ENCODE data around the gene LEKR1.
"Not testable (repeated sequence)": the region's sequence is repeated elsewhere in the genome, so short reads cannot be mapped to it uniquely, and the experiment has no call there.

LEKR1 gene

DNA sequence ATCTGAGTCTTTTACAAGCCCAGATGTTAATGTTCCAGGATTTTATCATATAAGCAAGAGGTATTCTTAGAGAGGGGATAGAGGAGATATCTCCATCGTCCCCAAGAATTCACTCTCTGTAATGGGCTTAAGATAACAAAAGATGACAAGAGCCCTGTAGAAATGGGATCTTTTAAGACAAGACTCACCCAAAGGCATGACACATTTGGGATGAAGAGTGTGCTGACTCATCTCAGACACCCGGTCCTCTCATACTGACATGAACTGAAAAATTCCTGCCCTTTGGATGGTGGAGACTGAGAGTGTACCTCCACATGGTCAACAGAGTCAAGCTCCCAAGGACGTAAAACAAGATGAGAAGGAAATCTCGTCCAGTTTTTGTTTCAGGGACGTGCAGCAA lies 11.0 kb downstream of the LEKR1 start:
- no peak for DNase-seq (ENCODE audit: low spot score)

DNA sequence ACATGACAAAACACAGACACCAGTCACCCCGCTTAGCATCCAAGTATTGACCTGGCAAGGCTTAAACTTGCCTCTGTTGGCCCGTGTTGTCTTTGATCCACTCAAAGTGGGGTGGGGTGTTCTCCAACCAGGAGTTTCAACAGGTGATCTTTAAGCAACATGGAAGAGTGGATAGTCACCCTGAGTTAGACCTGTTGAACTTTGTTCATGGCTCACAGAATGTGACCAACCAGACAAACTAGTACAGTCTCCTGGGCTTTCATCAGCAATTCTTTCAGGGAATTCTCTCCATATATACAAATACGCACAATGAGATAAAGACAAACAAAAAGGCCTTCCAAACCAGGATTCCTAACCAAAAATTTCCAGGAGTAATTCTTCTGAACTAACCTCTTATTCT lies 11.9 kb downstream of the LEKR1 start:
- no peak for DNase-seq (ENCODE audit: low spot score)

DNA sequence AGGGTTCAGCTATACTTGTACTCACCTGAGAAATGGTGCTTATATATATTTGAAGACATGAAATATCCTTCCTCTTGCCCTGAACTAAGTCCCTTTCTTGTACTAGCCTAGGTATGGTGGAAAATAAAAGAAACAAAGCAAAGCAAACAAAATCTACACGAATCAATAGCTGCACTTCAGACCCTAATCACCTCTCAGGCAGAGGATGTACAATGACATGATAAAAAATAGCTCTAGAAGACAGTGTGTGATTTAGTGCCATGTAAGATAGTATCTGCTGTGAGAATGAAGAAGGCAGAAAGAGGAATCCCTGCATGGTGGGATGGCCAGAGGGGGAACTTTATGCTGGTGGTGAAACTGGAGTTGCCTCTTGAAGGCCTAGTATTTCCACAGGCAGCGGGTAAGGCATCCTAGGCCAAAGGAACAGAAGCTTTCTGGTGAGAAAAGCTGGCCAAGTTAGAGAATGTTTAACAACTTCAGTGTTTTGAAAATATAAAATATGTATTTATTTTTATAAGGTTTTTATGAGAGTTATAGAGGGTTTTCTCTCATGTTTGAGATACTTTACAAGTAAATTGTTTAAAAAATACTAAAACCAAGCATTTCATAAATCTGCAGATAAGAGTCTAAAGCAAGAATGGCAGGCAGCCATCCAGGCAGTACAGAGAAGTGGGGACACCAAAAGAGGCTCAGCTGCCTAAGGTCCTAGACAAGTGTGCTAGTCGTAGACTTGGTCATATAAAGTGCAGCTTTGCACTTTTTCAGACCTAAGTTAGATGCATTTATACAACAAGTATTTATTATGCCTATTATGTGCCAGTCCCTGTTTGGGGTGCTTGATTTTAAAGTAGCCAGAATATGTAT lies 14.9 kb downstream of the LEKR1 start:
- no peak for DNase-seq (ENCODE audit: low spot score)

DNA sequence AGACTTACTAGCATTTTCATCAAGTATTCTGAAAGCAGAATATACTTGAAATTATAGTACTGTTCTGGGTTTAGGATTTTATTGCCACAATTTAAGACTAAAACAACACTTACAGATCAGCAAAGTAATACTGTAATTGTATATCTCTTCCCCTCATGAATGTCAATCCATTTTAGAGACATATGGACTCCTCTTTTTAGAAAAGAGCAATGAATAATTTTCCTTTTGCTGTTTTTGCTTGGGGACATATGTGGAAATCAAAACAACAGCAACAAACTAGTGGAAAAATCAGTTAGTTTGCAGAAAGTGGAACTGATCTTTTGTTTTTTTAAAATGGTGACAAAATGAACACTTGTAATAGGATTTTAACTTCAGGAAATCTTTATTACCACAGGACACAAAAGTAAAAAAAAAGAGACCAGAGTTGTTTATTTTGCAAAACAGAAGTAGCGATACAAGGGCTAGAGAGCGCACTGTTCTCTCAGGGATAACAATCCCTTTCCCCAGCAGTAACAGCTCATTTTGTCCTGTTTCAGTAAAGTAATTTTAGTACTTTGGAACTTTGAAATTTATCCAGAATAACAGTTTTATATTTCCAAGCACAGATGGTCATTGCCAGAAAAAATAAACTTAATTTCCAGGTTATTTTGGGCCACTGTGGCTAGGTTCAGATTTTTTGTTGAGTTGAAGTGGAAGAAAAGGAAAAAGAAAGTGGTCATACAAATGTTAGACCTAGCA lies 17.1 kb downstream of the LEKR1 start:
- no peak for DNase-seq (ENCODE audit: low spot score)

DNA sequence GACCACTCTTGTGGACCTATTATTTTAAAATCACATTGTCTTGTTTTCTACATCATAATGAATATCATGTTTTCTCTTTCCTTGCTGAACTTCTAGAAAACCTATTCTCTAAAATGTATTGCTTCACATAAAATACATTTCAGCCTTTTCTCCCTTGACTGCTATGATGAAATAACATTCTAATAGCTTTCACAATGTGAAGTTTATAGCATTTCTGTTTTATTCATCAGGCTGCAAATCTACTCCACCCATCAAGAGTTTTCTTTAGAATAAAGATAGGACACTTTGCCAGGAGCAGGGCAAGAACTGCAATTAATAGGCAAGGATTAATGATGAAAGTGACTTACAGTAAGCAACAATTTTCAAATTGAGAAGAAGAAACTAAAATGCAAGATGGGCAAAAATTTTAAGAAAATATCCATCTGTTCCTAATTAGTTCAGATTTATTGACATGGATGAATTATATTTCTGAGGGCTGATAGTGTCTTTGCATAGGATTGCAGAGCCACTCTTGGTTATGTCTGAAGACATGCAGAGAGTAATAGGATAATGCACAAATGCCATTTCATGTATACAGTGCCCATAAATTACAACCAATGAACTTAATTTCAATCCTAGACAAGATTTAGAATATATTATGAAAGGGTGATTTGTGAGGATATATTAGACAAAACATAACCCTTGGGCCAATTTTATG lies 21.7 kb downstream of the LEKR1 start:
- DNase-seq (ENCODE audit: low spot score), result no peak

DNA sequence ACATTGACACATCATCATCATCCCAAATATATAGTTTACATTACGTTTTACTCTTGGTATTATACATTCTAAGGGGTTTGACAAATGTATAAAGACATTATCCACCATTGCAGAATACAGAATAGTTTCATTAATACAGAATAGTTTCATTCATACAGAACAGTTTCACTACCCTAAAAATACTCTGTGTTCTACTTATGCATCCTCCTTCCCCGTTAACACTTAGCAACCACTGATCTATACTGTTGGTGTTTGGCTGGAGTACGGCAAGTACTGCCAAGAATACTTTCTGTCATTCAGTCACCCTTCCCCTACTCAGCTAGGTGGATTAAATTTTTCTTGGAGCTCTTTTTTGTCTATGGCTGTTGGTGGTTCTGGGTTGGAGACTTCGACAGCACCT lies 33.4 kb downstream of the LEKR1 start:
- DNase-seq (ENCODE audit: low spot score), result no peak

DNA sequence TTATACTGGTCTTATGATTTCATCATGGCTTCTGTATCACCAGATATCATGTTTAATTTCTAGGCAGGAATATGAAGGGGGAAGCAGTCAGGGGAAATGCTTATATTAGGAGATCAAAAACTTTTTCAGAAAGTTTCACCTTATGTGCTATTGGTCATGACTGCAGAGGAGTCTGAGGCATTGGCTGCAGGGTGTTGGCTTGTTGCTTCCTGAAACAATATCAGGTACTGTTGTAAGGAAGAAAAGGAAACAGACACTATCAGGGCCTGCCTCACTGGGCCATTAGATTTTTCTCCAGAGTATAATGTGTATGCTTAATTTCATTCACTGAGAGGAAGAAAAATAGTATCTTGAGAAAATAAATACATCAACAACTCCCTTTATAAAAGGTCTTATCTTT lies 34.7 kb downstream of the LEKR1 start:
- DNase-seq (ENCODE audit: low spot score), result no peak

DNA sequence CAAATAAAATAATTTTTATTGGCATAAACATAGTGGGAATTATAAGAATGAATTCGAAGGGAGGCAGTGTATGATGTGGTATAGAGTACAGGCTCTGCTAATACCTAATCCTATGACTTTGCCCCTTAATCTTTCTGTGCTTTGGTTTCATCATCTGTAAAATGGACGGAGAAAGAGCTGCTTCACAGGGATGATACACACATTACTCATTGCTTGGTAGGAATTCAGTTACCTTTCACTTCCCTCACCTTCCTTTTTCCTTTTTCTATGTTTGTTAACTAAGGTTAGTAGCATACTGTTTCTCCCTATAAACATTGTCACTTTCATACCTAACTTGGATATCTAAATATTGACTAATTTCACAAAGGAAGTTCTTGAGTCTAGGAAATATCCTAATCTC lies 36.2 kb downstream of the LEKR1 start:
- DNase-seq (ENCODE audit: low spot score), result no peak

DNA sequence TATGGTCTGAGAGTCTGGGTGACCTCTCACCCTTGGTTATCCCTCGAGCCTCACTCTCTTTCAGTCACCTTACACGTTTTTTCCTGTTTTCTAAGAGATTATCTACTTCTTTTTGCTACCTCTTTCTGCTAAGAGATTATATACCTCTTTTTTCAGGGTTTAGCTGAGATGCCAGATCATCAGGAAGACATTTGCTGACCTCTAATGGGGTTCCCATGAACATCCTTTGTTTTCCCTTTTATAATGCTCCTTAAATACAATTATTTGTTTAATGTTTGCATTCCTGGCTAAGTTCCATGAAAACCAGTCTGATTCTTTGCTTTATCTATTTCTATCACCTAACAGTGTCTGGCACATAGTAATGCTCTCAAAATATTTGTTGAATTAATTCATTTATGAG lies 39.6 kb downstream of the LEKR1 start:
- DNase-seq (ENCODE audit: low spot score), result no peak

DNA sequence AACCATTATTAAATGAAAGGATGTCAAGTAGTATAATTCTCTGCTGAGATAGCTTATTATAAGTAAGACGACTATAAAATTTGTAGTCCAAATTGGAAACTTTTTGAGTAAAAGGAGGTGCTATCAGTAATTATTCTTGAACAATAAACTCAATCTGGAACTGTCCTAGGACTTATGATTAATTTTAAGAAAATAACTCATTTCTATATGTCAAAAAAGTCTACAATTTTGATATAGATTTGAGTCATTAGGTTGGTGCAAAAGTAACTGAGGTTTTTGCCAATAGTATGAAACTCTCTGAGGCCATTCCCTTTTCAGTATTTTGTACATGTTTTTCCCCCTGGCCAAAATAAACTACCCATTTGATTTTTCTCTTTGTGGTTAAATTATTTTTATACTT lies 41.0 kb downstream of the LEKR1 start:
- no peak for DNase-seq (ENCODE audit: low spot score)

DNA sequence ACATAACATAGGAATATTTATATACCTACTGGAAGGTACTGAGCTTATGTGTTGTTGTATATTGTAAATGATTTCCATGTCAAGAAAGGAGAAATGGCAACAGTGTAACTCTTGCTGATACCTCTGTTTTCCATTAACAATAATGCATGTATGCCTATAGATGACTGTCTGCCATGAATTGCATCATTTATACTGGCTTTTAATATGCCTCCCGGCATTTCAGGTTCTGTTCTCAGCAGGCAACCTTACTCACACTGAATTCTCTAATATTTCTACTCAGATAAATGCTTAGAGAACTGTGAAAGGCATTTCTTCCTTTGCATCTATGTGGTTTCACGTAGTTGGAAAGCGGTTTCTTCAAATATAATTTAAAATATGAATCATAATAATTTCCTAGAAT lies 41.8 kb downstream of the LEKR1 start:
- no peak for DNase-seq (ENCODE audit: low spot score)

DNA sequence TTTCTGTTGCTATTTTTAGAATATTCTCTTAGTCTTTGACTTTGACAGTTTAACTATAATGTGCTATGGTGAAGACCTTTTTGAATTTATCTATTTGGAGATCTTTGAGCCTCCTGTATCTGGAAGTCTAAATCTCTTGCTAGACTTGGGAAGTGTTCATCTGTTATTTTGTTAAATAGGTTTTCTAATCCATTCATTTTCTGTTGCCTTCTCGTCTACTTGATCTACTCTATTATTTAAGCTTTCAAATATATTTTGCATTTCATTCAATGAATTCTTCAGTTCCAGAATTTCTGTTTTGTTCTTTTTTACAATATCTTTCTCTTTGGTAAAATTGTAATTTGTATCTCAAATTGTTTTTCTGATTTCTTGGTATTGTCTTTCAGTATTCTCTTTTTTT lies 47.8 kb downstream of the LEKR1 start:
- no peak for DNase-seq (ENCODE audit: low spot score)

DNA sequence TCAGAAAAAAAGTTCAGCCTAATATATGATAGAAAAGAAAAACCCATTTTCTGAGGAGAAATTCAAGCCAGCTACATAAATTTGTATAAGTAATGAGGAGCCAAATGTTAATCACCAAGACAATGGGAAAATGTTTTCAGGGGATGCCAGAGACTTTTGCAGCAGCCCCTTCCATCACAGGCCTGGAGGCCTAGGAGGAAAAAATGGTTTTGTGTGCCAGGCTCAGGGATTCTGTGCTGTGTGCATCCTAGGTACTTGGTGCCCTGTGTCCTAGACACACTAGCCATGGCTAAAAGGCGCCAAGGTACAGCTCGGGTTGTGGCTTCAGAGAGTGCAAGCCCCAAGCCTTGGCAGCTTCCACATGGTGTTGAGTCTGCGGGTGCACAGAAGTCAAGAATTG lies 53.3 kb downstream of the LEKR1 start:
- not testable (repeated sequence) for DNase-seq (ENCODE audit: low spot score)

DNA sequence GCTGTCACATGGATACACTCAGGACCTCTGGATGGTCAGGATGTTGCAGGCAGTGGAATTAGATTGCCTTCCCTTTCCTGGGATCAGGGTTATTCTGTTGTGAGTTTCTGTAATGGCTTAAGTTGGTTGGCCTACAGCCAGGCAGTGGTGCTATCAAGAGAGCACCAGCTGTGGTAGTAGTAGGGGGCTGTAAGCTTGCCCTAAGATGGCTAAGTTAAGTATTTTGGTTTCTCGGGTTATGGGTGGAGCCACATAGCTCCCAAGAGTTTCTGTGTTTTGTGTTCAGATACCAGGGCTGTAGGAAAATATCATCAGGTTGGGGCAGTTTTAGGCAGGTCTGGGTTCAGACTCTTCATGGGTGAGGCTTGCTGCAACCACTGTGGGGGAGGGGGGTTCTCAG lies 59.6 kb downstream of the LEKR1 start:
- no peak for DNase-seq (ENCODE audit: low spot score)

DNA sequence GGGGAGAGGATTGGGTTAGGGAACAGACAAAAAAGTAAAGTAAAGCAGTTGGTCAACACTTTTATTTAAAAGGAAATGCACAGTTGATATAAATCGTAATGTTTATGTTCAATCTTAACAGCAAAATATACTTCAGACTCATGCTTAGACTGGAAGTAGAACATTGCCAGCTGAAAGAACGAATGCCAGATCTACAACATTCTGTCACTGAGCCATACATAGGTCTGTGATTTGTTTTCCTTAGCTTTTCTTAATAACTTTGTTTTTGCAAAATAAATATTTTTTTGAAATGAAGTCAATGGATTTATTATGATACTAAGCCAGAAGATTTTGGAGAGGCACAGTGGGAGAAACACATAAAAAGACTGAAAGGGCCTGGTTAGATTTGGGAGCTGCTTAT lies 62.0 kb downstream of the LEKR1 start:
- no peak for DNase-seq (ENCODE audit: low spot score)

DNA sequence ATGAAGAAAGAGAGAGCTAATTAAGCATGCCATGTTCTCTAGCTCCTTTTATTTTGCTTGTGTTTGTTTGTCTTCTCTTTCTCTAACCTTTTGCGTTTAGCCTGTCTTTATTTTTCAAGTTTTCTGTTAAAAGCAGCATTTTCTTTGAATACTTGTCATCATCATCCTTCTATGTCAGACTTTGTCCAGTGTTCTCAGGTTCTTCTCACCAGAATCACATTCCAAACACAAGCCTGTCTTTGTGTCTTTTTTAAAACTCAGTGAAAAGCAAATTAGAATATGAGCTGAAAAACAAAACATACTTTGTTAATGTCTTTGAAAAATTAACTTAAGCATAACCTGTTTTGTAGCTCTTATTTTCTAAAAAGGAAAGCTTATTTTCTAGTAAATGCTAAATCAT lies 62.4 kb downstream of the LEKR1 start:
- no peak for DNase-seq (ENCODE audit: low spot score)

DNA sequence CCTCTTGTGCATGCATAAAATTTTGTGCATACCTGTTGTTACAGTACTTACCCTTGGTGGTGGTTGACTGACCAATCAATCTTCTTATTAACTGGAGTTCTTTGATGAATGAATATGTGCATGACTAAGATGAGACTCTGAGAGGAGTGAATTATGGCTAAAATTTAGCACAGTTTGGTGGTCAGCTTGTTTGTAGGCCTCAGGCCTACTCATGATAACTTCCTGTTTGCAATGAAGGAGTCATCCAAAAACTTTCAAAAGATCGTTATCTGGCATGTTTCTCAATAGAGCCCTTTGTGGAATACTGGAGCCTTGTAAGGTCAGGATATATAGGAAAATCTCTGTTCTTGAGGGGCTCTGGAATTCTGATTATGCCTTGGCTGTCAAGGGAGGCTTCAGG lies 66.5 kb downstream of the LEKR1 start:
- DNase-seq (ENCODE audit: low spot score), result no peak

DNA sequence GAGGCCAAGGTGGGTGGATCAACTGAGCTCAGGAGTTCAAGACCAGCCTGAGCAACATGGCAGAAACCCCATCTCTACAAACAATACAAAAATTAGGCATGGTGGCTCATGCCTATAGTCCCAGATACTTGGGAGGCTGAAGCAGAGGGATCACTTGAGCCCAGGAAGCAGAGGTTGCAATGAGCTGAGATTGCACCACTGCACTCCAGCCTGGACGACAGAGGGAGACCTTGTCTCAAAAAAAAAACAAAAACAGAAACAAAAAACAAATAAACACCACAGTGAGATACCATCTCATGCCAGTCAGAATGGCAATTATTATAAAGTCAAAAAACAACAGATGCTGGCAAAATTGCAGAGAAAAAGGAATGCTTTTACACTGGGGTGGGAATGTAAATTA lies 69.2 kb downstream of the LEKR1 start:
- DNase-seq (ENCODE audit: low spot score), result not testable (repeated sequence)

DNA sequence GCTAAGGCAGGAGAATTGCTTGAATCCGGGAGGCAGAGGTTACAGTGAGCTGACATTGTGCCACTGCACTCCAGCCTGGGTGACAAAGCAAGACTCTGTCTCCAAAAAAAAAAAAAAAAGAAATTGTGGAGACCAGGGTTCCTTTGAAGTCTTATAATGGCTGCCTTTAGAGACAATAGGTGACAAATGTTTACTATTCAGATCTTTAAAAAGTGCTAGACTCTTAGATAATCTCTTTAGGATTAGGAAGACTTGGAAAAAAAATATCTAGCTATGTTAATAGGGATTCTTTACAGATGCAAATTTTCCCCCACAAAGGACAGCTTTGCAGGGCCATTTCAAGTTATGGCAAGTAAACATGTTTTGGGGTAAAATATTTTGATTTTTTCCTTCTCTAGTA lies 71.7 kb downstream of the LEKR1 start:
- DNase-seq (ENCODE audit: low spot score), result not testable (repeated sequence)

DNA sequence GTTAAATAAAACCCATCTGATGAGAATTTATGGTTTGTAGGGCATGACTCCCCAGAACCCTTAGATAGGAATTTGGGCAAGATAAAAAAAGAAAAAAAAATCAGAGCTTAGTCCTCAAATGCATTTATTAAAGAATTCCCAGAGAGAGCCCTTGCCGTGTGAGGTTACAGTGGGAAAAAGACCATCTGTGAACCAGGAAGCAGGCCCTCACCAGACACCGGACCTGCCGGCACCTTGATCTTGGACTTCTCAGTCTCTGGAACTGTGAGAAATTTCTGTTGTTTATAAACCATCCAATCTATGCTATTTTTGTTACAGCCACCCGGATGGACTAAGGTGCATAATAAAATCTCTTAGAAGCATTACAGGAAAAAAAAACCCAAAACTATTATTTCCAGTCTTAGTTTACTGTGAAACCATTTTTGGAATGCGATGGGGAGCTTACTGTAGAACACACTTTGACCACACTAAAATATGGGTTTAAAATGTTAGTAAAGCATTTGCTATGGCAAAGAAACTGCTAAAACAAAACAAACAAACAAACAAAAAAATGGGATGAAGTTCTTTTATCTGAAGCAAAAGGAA lies 72.2 kb downstream of the LEKR1 start:
- DNase-seq (ENCODE audit: low spot score), result no peak

DNA sequence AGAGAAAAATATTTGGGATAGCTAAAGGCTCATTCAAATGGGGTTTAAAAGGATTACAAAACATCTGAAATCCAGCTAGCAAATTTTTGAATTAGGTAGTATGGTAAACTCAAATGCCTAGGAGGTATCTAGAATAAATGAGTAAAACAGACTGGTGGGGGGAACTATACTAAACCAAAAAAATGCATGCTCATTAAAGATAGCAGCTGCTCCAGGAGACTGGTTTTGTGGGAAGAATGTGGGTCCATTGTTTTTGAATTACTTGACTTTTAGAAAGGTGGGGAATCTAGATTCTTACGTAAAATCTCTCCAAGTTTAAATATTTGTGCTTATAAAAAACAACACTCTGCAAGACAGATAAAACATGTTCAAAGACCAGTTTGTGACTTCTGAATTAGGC lies 73.8 kb downstream of the LEKR1 start:
- DNase-seq (ENCODE audit: low spot score), result no peak

DNA sequence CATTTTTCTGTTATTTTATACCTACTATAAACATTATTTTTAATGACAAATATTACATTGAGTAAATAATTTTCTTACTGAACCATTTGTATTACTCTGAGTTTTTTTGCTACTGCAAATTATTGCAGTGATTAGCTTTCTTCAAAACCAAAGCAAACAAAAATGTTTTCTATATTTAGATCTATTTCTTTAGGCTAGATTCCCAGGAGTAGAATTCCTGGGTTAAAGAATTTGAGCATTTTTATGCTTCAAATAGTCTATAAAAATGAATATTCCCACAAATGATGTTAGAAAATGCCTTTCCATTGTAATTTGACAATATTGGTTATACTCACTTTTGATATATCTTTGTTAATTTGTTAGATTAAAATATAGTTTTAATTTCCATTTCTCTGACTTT lies 76.8 kb downstream of the LEKR1 start:
- no peak for DNase-seq (ENCODE audit: low spot score)

DNA sequence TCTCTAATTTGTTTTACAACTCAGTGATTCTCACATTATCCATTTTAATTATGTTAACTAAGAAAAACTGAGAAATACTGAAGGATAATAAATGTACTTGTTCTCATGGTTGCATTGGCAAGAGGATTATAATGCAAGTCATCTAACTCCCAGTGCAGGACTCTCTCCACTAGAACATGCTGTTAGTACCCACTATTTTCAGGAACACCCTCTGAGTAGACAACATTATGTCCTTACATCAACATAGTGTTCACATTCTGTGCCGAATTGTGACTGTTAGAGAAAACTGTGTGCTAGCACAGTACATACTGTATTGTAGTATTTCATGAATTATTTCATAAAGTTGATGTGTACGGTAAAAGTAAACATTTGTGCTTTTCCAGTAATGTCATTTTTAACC lies 80.1 kb downstream of the LEKR1 start:
- no peak for DNase-seq (ENCODE audit: low spot score)
